NCI-H82 treated with DMSO at 0.1 percent for 48 hours (cell line): Measurements from ENCODE around the gene CACNA1C.

ENCODE experiments used
- DNase-seq: peaks from one replicate; lab custom pipeline; 2025; ENCODE audit not compliant: unreplicated experiment; lab: John Stamatoyannopoulos, UW

Gene CACNA1C

DNA sequence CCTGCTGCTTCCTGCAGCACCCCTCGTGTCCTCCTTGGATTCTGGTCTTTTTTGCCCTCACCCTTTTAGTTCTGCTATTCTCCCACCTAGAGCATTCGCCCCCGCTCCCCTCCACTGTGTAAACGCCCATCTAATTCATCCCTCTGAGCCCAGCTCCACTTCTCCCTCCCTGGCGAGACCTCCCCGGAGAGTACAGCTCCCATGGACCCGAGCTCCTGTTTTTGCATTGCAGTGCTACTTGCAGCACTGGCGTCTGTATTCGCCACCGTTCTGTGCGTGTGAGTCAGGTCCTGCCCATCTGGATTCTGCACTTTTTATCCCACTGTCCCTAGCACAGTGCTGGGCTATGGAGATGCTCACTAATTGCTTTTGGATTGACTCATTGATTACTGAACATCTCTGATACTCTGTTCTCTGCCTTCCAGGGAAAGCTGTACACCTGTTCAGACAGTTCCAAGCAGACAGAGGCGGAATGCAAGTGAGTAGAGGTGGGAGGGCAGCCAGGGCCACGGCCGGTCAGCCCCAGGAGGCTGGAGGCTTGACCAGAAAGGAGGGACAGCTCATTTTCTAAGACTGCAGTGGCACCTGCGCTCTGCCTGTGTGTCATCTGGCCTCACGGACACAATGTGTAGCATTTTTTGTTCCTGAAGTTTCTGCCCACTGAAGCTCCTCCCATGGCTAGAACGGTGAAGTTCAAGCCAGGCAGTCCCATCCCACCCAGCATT, 553.6 kb downstream of the CACNA1C start:
- DNase-seq: no peak

- no peak for DNase-seq
These were observed 555.3 kb downstream of the CACNA1C start for GRCh38 chr12:2607881-2608607.

GRCh38 chr12:2608608-2608945, 555.8 kb downstream of the CACNA1C start:
- DNase-seq: no peak

GRCh38 chr12:2609020-2609419, 556.2 kb downstream of the CACNA1C start:
- DNase-seq: no peak

DNA sequence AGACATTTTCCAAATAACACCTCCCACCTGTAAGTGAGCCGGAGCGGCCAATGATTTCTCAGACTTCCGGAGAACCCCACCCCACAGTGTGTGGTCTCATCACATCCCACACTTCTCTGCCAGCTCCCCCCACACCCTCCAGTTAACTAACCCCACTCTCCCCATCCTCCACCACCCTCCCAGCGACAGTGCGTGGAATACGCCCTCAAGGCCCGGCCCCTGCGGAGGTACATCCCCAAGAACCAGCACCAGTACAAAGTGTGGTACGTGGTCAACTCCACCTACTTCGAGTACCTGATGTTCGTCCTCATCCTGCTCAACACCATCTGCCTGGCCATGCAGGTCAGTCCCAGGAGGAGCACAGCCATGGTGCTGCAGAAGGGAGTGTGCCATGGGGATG, 557.6 kb downstream of the CACNA1C start:
- DNase-seq: no peak

GRCh38 chr12:2613326-2614073, 560.7 kb downstream of the CACNA1C start:
- no peak for DNase-seq

DNA sequence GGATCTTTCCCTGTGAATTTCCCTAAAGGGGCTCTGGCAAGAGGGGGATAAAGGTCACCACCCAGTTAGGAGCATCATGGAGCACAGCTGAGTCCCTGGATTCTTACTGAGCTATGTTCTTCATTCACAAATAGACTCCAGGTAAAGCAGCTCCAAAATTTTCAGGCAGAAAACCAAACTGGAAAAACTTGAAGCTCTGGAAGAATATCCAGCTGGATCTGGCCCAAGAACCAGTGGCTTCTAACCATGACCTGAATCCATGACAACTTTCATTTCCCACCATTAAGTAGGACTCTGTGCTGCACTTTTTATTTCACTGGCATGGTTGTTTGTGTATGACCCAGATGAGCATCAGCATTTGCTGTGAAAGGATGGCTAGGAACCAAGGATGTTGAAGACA, 561.6 kb downstream of the CACNA1C start:
- DNase-seq: no peak

GRCh38 chr12:2615665-2616402, 563.0 kb downstream of the CACNA1C start:
- no peak for DNase-seq

DNA sequence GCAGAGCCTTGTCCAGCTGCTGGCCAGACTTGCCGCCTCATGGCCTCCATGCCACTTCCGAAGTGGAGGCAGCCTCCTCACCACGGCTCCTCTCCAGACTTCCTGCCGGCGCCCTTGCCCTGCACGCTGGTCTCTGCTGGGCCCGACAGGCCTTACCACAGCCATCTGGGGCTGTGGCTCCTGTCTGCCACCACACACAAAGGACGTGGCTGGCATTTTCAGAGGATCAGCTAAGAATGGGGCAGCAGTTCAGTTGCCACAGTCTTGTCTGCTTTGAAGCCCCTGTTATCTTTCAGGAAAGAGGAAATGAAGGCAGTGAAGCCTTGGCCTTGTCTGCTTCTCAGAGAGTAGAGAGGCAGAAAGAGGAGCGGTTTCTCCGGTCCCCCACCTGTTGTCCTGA, 564.0 kb downstream of the CACNA1C start:
- no peak for DNase-seq

GRCh38 chr12:2617365-2617764, 564.6 kb downstream of the CACNA1C start:
- no peak for DNase-seq

DNA sequence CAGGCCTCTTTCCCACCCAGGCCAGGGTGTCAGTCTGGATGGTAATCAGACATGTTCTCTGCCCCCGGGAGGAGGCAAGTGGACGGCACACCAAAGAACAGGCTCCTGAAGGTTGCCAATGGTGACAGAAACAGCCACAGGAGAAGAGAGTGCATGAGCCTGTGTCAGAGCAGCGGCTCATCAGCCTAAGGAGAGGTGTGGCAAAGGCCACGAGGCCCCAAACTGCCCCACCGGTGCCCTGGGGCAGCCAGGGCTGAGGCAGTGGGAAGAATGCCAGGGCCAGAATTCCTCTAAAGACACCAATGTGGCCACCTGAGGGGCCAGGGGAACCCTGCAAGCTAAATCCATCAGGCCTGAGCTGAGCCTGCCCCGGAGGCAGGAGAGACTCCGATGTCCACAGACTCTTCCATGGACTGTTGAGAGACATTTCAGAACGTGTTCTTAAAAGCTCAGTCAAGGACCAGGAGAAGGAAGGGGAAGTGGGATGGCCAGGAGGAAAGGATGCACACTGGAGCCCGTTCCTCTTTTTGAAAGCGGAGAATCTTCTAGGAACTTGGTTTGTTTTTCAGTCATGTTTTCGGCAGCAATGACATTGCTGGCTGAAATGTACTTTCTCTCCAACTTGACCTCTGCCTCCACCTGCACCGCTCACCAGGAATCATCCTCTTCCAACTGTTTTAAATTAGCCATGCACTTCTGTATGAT, 565.7 kb downstream of the CACNA1C start:
- no peak for DNase-seq

DNA sequence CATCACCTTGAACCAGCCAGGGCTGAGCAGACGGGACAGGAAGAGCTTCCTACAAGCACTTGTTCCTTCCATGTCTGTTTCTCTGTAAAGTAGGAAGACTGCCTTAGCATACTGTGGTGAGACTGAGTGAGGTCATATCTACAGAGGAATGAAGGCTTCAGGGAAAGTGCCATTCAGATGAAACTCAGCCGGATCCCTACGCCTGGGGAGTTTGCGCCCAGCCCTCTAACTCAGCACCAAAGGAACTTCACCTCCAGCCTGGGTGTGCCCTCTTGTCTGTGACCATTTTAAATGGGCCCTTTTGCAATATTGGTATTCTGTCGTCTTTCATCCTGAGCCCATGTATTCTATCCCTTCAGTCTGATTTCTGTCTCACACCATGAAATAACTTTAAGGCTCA, 566.3 kb downstream of the CACNA1C start:
- DNase-seq: no peak

DNA sequence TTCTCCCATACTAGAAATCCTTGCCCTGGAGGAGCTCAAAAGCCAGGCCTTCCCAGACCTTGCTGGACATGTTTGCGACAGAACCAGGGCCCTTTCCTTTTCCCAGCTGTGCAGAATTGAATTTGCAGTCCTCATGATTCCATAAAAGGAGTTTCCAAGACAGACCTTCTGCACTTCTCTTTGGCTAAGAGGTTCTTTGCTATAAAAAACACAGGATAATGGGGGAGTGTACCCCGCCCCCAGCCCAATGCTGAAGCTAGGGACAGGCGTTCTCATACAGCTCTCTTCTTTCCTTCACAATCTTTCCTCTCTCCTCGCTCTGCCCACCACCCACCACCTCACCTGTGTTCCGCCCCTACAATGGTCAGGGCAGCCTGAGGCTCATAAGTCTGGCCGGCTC, 569.7 kb downstream of the CACNA1C start:
- no peak for DNase-seq

- DNase-seq: no peak
These were observed 570.7 kb downstream of the CACNA1C start for GRCh38 chr12:2623472-2623871.

GRCh38 chr12:2624543-2625288, 571.9 kb downstream of the CACNA1C start:
- DNase-seq: no peak

- DNase-seq: no peak
These were observed 572.5 kb downstream of the CACNA1C start for GRCh38 chr12:2625289-2625612.

DNA sequence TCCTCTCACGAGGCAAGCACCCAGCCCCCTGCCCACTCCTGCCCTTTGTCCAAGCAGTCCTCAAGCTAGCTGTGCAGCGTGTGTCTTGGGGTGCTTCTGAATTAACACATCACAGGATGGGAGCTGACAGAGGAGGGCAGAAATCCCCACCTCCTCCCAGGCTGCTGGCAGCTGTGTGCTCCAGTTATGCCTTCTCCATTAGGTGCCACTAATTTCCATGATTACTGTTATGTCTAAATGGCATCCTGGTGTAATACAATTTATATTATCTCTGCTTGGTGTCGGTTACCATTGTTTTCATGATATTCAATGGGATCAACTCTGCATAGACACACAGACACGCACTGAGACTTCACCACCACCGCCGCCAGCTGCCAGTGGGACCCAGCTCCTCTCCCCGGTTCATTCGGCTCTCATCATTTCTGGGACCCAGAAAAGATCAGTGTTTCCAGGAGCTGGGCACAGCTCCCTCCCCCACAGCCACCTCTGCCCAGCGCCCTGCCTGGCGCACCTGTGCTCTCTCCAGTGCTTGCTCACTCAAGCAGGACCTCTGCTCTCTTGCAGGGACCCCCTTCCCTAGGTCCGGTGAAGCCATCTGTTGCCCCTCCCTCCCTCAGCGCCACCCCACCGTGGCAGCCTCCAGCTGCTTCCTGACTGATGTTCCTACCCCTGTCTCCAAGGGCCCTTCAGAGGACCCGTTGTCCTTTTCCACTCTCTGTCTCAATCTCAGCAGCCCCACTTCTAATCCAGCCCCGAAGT, 574.5 kb downstream of the CACNA1C start:
- DNase-seq: no peak

- no peak for DNase-seq
These were observed 575.0 kb downstream of the CACNA1C start for GRCh38 chr12:2627835-2628191.

- DNase-seq: no peak
These were observed 575.6 kb downstream of the CACNA1C start for GRCh38 chr12:2628401-2628800.

DNA sequence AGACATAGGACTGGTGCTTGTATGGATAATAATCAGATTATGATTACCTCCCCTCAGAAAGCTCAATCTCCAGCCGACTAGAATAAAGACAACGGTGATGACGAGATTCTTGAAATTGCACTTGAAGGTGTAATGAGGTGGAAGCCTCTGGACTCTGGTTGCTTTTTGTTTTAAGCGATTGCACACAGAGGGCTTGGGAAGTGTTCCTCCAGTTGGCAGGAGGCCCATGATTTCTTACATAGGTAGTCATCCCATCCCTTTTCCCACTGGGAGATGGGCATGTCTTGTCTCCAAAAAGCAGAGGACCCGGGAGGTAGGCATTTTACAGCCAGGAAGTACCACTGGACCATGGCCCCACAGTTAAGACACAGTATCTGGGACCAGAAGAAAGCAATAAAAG, 576.3 kb downstream of the CACNA1C start:
- no peak for DNase-seq
